PC-3 (cell line): ENCODE measurements around the gene FBXO42. TPM values are rescaled to one million over a fixed set of nuclear protein-coding genes. Genes with fewer than 3 reads are reported as not detected.

ENCODE experiments used
- ATAC-seq: fragments of 200-7000 bp; cut with Tn5 transposase; 2 replicates; pipeline ENCODE4 v1.9.1; 2020; ENCODE audit warnings: mild to moderate bottlenecking, moderate library complexity
- BruUV-seq: library from RNA; stranded (reverse); fragments of 400-500 nt; replicated peaks from 2 replicates; lab custom pipeline; 2021; lab: Mats Ljungman, UMichigan
- CTCF ChIA-PET: fragments of 300-600 bp; sonication (Branson Sonifier 250); formaldehyde crosslinking; loops from one replicate; lab custom pipeline; 2022; ENCODE audit warnings: antibody characterized with exemption; lab: Charles Lee
- POLR2A ChIA-PET: fragments of 300-600 bp; sonication (Branson Sonifier 250); formaldehyde crosslinking; loops from one replicate; lab custom pipeline; 2022; ENCODE audit warnings: antibody characterized with exemption; ENCODE audit not compliant: unreplicated experiment; lab: Charles Lee
- DNase-seq: peaks from one replicate; pipeline ENCODE4 v3.0.0-alpha.2; 2015
- H2AFZ ChIP-seq: fragments of 300-600 bp; sonication (generic); 2 replicates; pipeline ENCODE4 v1.6.0; 2016; ENCODE audit warnings: antibody characterized with exemption, low read length
- H3F3A ChIP-seq: fragments of 300-600 bp; sonication (generic); one replicate; pipeline ENCODE4 v1.6.0; 2017; ENCODE audit warnings: antibody characterized with exemption, low read length, control low read depth, mild to moderate bottlenecking; ENCODE audit not compliant: unreplicated experiment
- H3K27ac ChIP-seq: fragments of 300-600 bp; sonication (generic); 2 replicates; pipeline ENCODE4 v1.5.1; 2016; ENCODE audit warnings: mild to moderate bottlenecking, low read length
- H3K27me3 ChIP-seq: fragments of 300-600 bp; sonication (generic); 2 replicates; pipeline ENCODE4 v1.6.1; 2016; ENCODE audit warnings: low read length, mixed read lengths
- H3K36me3 ChIP-seq: fragments of 300-600 bp; sonication (generic); 2 replicates; pipeline ENCODE4 v1.6.1; 2016; ENCODE audit warnings: low read depth, mixed run types, low read length, mixed read lengths
- H3K4me1 ChIP-seq: fragments of 300-600 bp; sonication (generic); 2 replicates; pipeline ENCODE4 v1.5.1; 2016; ENCODE audit warnings: low read length; ENCODE audit not compliant: insufficient read depth
- H3K4me2 ChIP-seq: fragments of 300-600 bp; sonication (generic); 2 replicates; pipeline ENCODE4 v1.6.0; 2016; ENCODE audit warnings: low read length
- H3K4me3 ChIP-seq: fragments of 300-600 bp; sonication (generic); 2 replicates; pipeline ENCODE4 v1.5.1; 2016; ENCODE audit warnings: mild to moderate bottlenecking, low read length, mixed read lengths
- H3K79me2 ChIP-seq: fragments of 300-600 bp; sonication (generic); 2 replicates; pipeline ENCODE4 v1.6.1; 2017; ENCODE audit warnings: low read length, mixed read lengths
- H3K9ac ChIP-seq: fragments of 300-600 bp; sonication (generic); 2 replicates; pipeline ENCODE4 v1.6.0; 2016; ENCODE audit warnings: mild to moderate bottlenecking, low read length
- H3K9me2 ChIP-seq: fragments of 300-600 bp; sonication (generic); replicated peaks from 2 replicates; pipeline ENCODE4 v1.6.1; 2016; ENCODE audit warnings: mixed run types, low read length, mixed read lengths
- H3K9me3 ChIP-seq: fragments of 300-600 bp; sonication (generic); 2 replicates; pipeline ENCODE4 v1.6.1; 2016; ENCODE audit warnings: low read length, mixed read lengths
- H4K20me1 ChIP-seq: fragments of 300-600 bp; sonication (generic); 2 replicates; pipeline ENCODE4 v1.6.1; 2016; ENCODE audit warnings: low read length, mixed read lengths
- EZH2 ChIP-seq: fragments of 300-600 bp; sonication (generic); IDR thresholded peaks from one replicate; pipeline ENCODE4 v1.6.1; 2017; ENCODE audit warnings: antibody characterized with exemption, mild to moderate bottlenecking, low read length; ENCODE audit not compliant: unreplicated experiment
- EZH2phosphoT487 ChIP-seq: fragments of 300-600 bp; sonication (generic); IDR thresholded peaks from 2 replicates; pipeline ENCODE4 v1.6.1; 2018; ENCODE audit warnings: mild to moderate bottlenecking, antibody characterized with exemption, low read length, borderline replicate concordance
- intact Hi-C: fragments of 100-400 bp; cut with micrococcal nuclease; formaldehyde crosslinking; loops from 2 replicates; pipeline ENCODE4 v1.9.0; 2023
- total RNA-seq: library from RNA; depleted of rRNA; stranded (reverse); fragments of >200 nt; gene quantifications from 2 replicates; pipeline ENCODE4 v1.2.3, GENCODE V29; 2014
- TF ChIP-seq, protein P1 (sequence below): fragments of 300-600 bp; sonication (generic); conservative IDR thresholded peaks from 2 replicates; pipeline ENCODE4 v1.5.1; 2017; ENCODE audit warnings: antibody characterized with exemption, low read depth, mild to moderate bottlenecking, low read length

FBXO42 gene
- total RNA-seq, 1 experiment from 2014 or later: 16.0 TPM

DNA sequence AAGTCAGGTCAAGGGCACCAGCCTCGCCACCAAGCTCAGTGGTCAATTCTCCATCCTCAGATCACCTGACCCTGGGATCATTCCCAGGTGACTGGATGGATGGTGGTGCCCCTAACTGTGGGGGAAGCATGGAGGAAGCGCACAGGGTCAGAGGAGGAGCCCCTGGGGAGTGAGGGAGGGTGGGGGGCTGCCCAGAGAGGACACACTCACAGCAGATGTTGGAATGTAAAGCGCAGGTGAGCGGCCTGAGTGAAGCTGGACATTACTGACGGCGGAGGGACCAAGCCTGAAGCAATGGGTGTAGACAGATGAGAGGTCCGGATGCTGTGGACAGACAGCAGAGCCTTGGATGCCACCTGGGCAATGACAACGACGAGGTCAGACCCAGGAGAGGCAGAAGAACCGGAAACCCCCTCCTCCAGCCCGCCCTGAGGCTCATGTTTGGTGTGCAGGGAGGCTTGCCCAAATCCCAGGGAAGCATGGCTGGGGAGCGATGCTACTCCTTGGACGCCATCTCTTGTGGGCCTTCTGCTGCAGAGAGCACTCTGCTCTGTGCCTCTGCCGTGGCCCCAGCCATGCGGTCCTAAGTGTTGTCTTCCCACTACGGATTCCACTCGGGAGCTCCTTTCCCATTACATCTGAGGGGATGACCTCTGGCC is 109.6 kb downstream of the FBXO42 start:
- BruUV-seq: no TSS peak
- Histone ChIP-seq H3F3A (no peaks in the 10 kb centered on the region), H4K20me1 (no peaks in the 10 kb centered on the region), H3K4me1 (peaks cover 12% of the 10 kb centered on the region), H3K79me2 (no peaks in the 10 kb centered on the region), H3K9ac (no peak overlapping the region), H3K4me2 (no peak overlapping the region), H3K9me3 (no peaks in the 10 kb centered on the region), H3K27me3 (no peaks in the 10 kb centered on the region), H3K36me3 (no peaks in the 10 kb centered on the region), H3K27ac (no peak overlapping the region), H3K9me2 (no peaks in the 10 kb centered on the region), H2AFZ (no peak overlapping the region), H3K4me3 (no peak overlapping the region)
- TF ChIP-seq, protein P1, sequence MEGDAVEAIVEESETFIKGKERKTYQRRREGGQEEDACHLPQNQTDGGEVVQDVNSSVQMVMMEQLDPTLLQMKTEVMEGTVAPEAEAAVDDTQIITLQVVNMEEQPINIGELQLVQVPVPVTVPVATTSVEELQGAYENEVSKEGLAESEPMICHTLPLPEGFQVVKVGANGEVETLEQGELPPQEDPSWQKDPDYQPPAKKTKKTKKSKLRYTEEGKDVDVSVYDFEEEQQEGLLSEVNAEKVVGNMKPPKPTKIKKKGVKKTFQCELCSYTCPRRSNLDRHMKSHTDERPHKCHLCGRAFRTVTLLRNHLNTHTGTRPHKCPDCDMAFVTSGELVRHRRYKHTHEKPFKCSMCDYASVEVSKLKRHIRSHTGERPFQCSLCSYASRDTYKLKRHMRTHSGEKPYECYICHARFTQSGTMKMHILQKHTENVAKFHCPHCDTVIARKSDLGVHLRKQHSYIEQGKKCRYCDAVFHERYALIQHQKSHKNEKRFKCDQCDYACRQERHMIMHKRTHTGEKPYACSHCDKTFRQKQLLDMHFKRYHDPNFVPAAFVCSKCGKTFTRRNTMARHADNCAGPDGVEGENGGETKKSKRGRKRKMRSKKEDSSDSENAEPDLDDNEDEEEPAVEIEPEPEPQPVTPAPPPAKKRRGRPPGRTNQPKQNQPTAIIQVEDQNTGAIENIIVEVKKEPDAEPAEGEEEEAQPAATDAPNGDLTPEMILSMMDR: no peak
- no peak for TF ChIP-seq EZH2phosphoT487
- no peak for TF ChIP-seq EZH2
- intact Hi-C loops: loop anchor here (5.0 kb wide), 1 partner anchor 35 kb away; no protein-coding TSS in a partner anchor
- CTCF ChIA-PET: interaction anchor here (0.7 kb wide), 1 partner anchor 122 kb away, joined by 7 read pairs; no protein-coding TSS in a partner anchor
- ATAC-seq (no peak), DNase-seq (no peak)
- POLR2A ChIA-PET: no interaction called here

DNA sequence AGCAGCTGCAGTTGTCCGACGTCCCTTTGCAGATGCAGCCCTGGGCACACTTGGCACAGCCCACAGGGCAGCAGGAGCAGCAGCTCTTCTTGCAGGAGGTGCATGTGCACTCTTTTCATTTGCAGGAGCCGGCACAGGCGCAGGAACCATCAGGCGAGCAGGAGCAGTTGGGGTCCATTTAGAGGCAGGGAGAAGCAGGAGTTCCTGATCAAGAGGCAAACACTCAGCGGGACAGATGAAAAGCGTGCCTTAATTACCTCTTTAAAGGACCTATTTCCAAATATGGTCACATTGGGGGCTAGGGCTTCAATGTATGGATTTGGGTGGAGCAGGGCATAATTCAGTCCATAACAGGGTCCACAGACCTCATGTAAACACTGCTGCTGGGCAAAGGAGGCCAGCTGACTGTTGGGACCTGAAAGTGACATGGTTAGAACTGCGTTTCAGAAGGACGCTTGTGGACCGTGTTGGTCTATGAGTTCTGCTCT is 111.0 kb downstream of the FBXO42 start:
- H3K36me3 ChIP-seq: no peaks in the 10 kb centered on the region
- POLR2A ChIA-PET: no interaction called here
- H3K4me3 ChIP-seq: no peak overlapping the region
- H3K4me2 ChIP-seq: no peak overlapping the region
- no peaks in the 10 kb centered on the region for H3F3A ChIP-seq
- H3K9ac ChIP-seq: no peak overlapping the region
- no peaks in the 10 kb centered on the region for H3K9me2 ChIP-seq
- H3K79me2 ChIP-seq: no peaks in the 10 kb centered on the region
- no peak for DNase-seq
- BruUV-seq: no TSS peak
- CTCF ChIA-PET: no interaction called here
- intact Hi-C loops: loop anchor here (5.0 kb wide), 1 partner anchor 34 kb away; no protein-coding TSS in a partner anchor
- H3K4me1 ChIP-seq: peaks cover 16% of the 10 kb centered on the region
- no peaks in the 10 kb centered on the region for H3K27me3 ChIP-seq
- no peaks in the 10 kb centered on the region for H4K20me1 ChIP-seq
- TF ChIP-seq EZH2 (no peak), EZH2phosphoT487 (no peak)
- TF ChIP-seq, protein P1: no peak
- no peaks in the 10 kb centered on the region for H3K9me3 ChIP-seq
- ATAC-seq: no peak
- no peak overlapping the region for H3K27ac ChIP-seq
- H2AFZ ChIP-seq: no peak overlapping the region

- no TSS peak for BruUV-seq
- H4K20me1 ChIP-seq: no peaks in the 10 kb centered on the region
- POLR2A ChIA-PET: no interaction called here
- H3K4me3 ChIP-seq: no peak overlapping the region
- no peaks in the 10 kb centered on the region for H3K79me2 ChIP-seq
- ATAC-seq: no peak
- H3F3A ChIP-seq: no peaks in the 10 kb centered on the region
- H3K4me1 ChIP-seq: peaks cover 22% of the 10 kb centered on the region
- no peaks in the 10 kb centered on the region for H3K36me3 ChIP-seq
- H3K9me2 ChIP-seq: no peaks in the 10 kb centered on the region
- intact Hi-C loops: loop anchor here (5.0 kb wide), 1 partner anchor 33 kb away; no protein-coding TSS in a partner anchor
- no peaks in the 10 kb centered on the region for H3K27me3 ChIP-seq
- H2AFZ ChIP-seq: no peak overlapping the region
- TF ChIP-seq EZH2: no peak
- TF ChIP-seq, protein P1: no peak
- TF ChIP-seq EZH2phosphoT487: no peak
- no peak overlapping the region for H3K9ac ChIP-seq
- H3K4me2 ChIP-seq: no peak overlapping the region
- no peak overlapping the region for H3K27ac ChIP-seq
- no peak for DNase-seq
- H3K9me3 ChIP-seq: no peaks in the 10 kb centered on the region
- CTCF ChIA-PET: no interaction called here
These were observed 112.2 kb downstream of the FBXO42 start for GRCh38 chr1:16239972-16240491.
